Central memory CD8-positive, alpha-beta T cell (primary cell): ENCODE measurements around the gene IPCEF1.

Experiments used
- ATAC-seq: fragments of 150-1000 bp; cut with Tn5 transposase; replicated peaks from 2 replicates; pipeline ENCODE4 v1.10.0; 2022; ENCODE audit warnings: mild to moderate bottlenecking, moderate FRiP score, moderate number of reproducible peaks; ENCODE audit not compliant: poor library complexity, severe bottlenecking; ENCODE audit errors: extremely low read depth
- DNase-seq, 2 donors: peaks; one replicate each; pipeline ENCODE4 v3.0.0; 2021; ENCODE audit warnings: low spot score in 2 of 2
- H3K27ac Mint-ChIP-seq: one replicate; pipeline ENCODE4 v1.8.0; 2022; ENCODE audit warnings: low read depth, mild to moderate bottlenecking, moderate library complexity, mixed read lengths
- H3K27me3 Mint-ChIP-seq: one replicate; pipeline ENCODE4 v1.8.0; 2022; ENCODE audit warnings: mixed read lengths
- H3K36me3 Mint-ChIP-seq: one replicate; pipeline ENCODE4 v1.8.0; 2022; ENCODE audit warnings: mild to moderate bottlenecking, moderate library complexity, mixed read lengths; ENCODE audit not compliant: insufficient read depth
- H3K4me1 Mint-ChIP-seq: one replicate; pipeline ENCODE4 v1.8.0; 2022; ENCODE audit warnings: mixed read lengths
- H3K4me3 Mint-ChIP-seq: one replicate; pipeline ENCODE4 v1.8.0; 2022; ENCODE audit warnings: mild to moderate bottlenecking, moderate library complexity, mixed read lengths
- H3K9me3 Mint-ChIP-seq: one replicate; pipeline ENCODE4 v1.8.0; 2022; ENCODE audit warnings: mixed read lengths

IPCEF1 gene

DNA sequence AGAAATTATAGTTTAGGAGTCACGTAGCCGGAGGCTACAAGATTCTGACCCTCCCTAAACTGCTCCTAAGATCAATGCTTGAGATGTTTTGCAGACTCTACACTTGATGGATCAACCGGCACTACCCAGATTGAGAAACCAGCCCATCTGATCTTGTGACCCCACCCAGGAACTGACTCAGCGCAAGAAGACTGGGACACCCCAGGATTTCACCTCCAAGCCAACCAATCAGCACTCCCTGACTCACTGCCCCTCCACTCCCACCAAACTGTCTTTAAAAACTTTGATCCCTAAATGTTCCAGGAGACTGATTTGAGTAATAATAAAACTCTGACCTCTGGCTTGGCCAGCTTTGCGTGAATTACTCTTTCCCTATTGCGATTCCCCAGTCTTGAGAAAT, 217.8 kb downstream of the IPCEF1 start:
- H3K9me3 Mint-ChIP-seq, result no peaks in the 10 kb centered on the region
- H3K36me3 Mint-ChIP-seq, result no peaks in the 10 kb centered on the region
- DNase-seq (no peak), ATAC-seq (no peak)
- H3K4me1 Mint-ChIP-seq, result no peaks in the 10 kb centered on the region
- H3K4me3 Mint-ChIP-seq, result no peak overlapping the region
- H3K27ac Mint-ChIP-seq, result no peak overlapping the region
- H3K27me3 Mint-ChIP-seq, result peaks cover 37% of the 10 kb centered on the region

DNA sequence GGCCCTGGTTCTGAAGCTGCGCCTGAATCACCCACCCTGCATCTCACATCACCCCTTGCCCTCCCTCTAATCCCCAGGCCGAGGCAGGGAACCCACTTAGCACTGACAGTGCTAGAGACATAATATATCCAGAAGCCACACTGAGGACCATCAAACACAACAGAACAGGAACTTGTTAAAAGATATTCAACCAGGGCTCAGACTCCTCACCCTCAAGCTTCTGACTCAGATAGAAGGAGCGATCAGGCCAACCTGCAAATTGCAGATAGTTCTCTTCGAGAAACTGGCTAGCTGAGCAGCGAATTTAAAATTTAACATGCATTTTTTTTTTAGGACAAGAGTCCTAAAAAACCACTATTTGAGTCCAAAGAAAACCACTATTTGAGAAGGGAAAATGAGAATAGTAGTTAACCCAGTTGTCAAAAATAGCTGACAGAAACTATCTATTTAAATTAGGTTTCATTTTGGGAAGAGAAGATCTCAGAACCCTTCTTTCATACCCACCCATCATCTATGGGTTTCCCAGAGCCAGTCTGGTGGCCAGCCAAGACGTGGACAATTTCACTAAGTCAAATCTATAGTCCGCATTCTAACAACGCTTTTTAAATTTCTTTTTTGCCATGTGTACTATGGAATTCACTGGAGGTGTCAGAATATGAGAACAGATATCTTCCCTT, 222.0 kb downstream of the IPCEF1 start:
- DNase-seq, result no peak
- Mint-ChIP-seq H3K27ac (no peak overlapping the region), H3K36me3 (no peaks in the 10 kb centered on the region), H3K4me1 (no peaks in the 10 kb centered on the region), H3K27me3 (peaks cover 13% of the 10 kb centered on the region), H3K4me3 (no peak overlapping the region), H3K9me3 (no peaks in the 10 kb centered on the region)
- ATAC-seq, result no peak

DNA sequence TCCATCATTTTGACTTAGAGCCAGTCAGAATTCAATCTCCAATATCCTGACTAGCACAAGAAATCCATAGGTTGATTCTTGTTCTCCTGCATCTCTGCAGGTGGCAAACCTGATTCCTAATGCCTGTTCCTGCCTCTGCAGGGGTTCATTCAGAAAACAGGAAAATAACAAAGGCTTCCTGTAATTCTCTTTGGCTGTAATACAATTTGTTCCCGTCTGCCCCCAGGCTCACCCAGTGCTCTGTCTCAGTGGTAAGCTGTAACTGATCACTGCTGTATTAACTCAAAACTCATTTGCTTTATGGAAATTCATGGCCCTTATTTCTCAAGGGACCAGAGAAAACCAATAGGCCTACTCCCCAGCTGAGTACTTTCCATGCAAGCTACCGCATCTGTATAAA, 228.9 kb downstream of the IPCEF1 start:
- no peaks in the 10 kb centered on the region for H3K36me3 Mint-ChIP-seq
- DNase-seq (no peak), ATAC-seq (no peak)
- H3K9me3 Mint-ChIP-seq, result no peaks in the 10 kb centered on the region
- no peak overlapping the region for H3K4me3 Mint-ChIP-seq
- H3K4me1 Mint-ChIP-seq, result no peaks in the 10 kb centered on the region
- H3K27ac Mint-ChIP-seq, result no peak overlapping the region
- peaks cover 29% of the 10 kb centered on the region for H3K27me3 Mint-ChIP-seq

DNA sequence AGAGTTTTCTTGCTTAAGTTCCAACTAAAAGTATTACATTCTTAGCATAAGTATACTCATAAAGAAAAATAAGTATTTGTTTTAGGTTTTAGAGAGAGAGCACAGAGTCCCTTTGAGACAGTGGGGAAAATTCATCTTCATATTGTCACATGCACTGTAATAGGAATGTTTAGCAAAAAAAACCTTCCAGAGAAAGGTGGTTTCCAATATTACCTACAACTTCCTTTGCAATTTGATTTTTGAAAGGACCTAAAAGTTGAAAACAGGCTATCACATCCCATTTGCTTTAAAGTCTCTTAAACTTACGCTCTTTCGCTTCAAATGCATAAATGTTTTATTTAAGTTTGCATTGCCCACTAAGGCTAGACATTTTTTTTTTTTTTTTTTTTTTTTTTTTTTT, 231.2 kb downstream of the IPCEF1 start:
- no peaks in the 10 kb centered on the region for H3K36me3 Mint-ChIP-seq
- no peak overlapping the region for H3K4me3 Mint-ChIP-seq
- no peaks in the 10 kb centered on the region for H3K9me3 Mint-ChIP-seq
- H3K27ac Mint-ChIP-seq, result no peak overlapping the region
- H3K27me3 Mint-ChIP-seq, result peaks cover 46% of the 10 kb centered on the region
- DNase-seq, result no peak
- H3K4me1 Mint-ChIP-seq, result no peaks in the 10 kb centered on the region
- no peak for ATAC-seq

DNA sequence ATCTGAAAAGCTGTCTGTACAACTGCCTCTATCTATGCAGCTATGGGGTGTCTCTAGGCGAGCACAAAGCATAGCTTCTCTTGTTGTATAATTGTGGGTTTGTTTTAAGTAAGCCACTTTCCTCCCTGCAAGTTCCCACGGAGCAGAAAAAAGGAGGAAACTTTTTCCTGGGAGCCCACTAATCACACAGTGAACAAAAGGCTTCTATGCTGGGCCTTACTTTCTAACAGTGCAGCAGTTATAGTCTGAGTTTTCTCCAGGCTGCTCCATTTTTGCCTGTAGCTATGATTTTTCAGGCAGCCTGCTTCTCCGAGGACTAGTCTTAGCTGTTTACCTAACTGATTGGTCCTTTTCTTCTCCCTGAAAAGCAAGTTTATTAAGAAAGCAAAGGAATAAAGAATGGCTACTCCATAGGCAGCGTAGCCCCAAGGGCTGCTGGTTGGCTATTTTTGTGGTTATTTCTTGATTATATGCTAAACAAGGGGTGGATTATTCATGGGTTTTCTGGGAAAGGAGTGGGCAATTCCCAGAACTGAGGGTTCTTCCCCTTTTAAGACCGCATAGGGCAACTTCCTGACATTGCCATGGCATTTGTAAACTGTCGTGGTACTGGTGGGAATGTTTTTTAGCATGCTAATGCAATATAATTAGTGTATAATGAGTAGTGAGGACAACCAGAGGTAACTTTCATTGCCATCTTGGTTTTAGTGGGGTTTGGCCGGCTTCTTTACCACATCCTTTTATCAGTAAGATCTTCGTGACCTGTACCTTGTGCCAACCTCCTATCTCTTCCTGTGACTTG, 233.2 kb downstream of the IPCEF1 start:
- H3K9me3 Mint-ChIP-seq, result no peaks in the 10 kb centered on the region
- DNase-seq (no peak), ATAC-seq (no peak)
- no peaks in the 10 kb centered on the region for H3K4me1 Mint-ChIP-seq
- peaks cover 66% of the 10 kb centered on the region for H3K27me3 Mint-ChIP-seq
- no peak overlapping the region for H3K27ac Mint-ChIP-seq
- no peak overlapping the region for H3K4me3 Mint-ChIP-seq
- no peaks in the 10 kb centered on the region for H3K36me3 Mint-ChIP-seq

DNA sequence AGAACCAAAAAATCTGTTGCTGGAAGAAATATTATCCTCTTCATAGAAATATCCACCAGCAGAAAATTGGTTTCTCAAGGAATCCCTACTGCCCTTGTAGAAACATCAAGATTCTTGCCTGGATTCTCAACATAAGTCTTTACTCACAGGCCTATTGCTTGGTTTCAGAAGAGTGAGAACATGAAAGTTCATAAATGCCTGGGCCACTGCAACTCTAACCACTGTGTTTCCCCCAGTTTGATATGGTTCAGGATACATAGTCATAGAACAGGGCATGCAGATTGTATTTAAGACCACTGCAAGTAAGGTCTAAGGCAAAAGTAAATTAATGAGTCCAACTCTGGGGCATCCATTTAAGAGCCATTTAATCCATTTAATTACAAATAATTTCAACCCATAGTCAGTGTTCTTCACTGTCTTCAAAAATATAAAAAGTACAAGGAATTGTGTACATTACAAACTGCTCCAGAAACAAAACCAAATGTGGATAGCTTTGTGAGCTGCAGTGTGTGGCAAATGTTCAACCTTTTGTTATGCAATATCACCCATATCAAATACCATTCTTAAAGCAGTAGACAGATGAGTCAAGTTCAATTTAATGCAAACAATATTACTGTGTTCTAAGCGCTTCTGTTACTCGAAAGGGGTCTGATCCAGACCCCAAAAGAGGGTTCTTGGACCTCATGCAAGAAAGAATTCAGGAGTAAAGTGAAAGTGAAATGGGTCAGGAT, 234.2 kb downstream of the IPCEF1 start:
- ATAC-seq (no peak), DNase-seq (no peak)
- Mint-ChIP-seq H3K4me3 (no peak overlapping the region), H3K9me3 (no peaks in the 10 kb centered on the region), H3K27me3 (peaks cover 63% of the 10 kb centered on the region), H3K4me1 (no peaks in the 10 kb centered on the region), H3K27ac (no peak overlapping the region), H3K36me3 (no peaks in the 10 kb centered on the region)

DNA sequence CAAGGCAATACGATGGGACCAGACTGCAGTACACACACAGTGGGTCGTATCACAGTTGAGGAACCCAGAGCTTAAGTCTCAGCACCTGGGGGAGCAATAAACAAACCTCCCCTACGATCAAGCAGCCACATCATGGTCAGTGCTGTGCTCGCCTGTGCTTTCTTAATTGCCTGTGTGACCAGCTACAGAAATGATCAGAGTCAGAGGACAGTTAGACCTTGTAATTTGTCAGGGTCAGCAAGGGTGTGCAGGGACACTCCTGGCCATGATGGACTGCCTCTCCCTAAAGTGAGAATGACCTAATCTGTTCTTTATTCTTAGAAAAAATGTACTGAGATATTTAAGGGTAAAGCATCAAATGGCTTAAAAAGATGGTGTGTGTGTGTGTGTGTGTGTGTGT, 239.1 kb downstream of the IPCEF1 start:
- no peaks in the 10 kb centered on the region for H3K4me1 Mint-ChIP-seq
- peaks cover 3% of the 10 kb centered on the region for H3K36me3 Mint-ChIP-seq
- H3K9me3 Mint-ChIP-seq, result no peaks in the 10 kb centered on the region
- no peak overlapping the region for H3K4me3 Mint-ChIP-seq
- DNase-seq (no peak), ATAC-seq (no peak)
- peaks cover 83% of the 10 kb centered on the region for H3K27me3 Mint-ChIP-seq
- no peak overlapping the region for H3K27ac Mint-ChIP-seq

DNA sequence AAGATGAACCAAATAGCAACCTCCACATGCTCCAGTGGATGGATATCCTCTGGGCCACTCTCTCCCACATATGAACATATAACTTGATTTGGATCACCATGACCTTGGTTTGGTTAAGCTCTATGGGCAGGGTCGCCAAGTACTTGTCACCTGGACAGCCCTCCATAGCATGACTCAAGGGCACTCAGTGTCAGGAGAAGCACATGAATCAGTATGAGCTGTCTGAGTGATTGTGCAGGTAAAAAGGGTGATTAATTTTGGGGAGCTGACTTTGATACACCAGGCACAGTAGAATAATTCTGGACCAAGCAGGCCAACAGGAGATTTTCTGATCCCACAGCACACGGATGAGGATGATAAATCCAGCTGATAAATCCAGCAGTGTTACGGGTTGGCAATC, 243.2 kb downstream of the IPCEF1 start:
- ATAC-seq, result no peak
- DNase-seq, result no peak

DNA sequence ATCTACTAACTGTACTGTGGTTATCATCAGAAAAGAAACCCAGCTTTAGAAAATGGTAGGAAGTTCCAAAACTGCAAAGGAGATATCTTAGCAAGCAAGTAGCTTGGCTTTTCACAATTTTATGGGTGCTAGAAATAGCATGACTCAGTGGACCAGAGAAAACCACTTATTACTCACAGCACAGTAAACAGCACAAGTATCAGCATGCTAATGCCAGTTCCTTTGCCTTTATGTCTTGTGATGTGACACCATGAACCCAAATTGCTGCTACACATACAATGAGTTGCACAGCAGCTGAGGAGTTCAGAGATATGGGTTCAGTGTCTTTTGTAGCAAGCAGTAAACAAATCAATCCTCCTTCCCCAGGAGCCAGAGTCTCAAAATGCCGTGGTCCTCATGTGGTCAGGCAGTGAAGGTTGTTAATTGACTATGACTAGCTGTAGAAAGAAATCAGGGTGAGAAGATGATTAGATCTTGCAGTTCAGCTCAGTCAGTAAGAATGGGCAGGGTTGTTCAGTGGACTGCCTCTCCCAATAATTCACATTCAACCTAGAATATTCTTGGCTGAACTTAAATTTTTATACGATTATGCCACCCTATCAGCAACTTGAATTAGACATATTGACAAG, 244.3 kb downstream of the IPCEF1 start:
- H3K4me3 Mint-ChIP-seq, result no peak overlapping the region
- no peak for DNase-seq
- peaks cover 68% of the 10 kb centered on the region for H3K27me3 Mint-ChIP-seq
- no peaks in the 10 kb centered on the region for H3K4me1 Mint-ChIP-seq
- peaks cover 3% of the 10 kb centered on the region for H3K36me3 Mint-ChIP-seq
- no peaks in the 10 kb centered on the region for H3K9me3 Mint-ChIP-seq
- H3K27ac Mint-ChIP-seq, result no peak overlapping the region
- ATAC-seq, result no peak

More for the DNA sequence above, 243.2 kb downstream of the IPCEF1 start:
- H3K4me3 Mint-ChIP-seq, result no peak overlapping the region
- H3K4me1 Mint-ChIP-seq, result no peaks in the 10 kb centered on the region
- peaks cover 62% of the 10 kb centered on the region for H3K27me3 Mint-ChIP-seq
- no peaks in the 10 kb centered on the region for H3K9me3 Mint-ChIP-seq
- no peak overlapping the region for H3K27ac Mint-ChIP-seq
- peaks cover 3% of the 10 kb centered on the region for H3K36me3 Mint-ChIP-seq

DNA sequence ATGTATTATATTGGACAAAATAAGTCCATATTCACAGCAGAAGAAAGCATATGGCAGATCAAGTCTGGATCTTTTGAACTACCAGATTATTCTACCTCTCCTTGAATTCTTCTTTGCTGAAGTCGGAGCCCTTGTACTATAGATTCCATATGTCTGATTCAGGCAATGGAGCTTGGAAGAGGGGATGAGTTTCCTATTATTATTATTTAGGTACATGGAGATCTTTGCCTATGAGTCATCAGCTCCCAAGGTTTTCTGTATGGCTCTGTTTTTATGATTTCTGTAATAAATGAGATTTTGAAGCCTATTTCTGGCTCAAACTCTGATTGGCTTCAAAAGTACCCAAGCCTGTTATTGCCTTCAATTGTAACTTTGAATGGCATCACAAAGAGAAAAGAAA, 245.6 kb downstream of the IPCEF1 start:
- no peaks in the 10 kb centered on the region for H3K4me1 Mint-ChIP-seq
- no peak overlapping the region for H3K4me3 Mint-ChIP-seq
- no peak for DNase-seq
- peaks cover 3% of the 10 kb centered on the region for H3K36me3 Mint-ChIP-seq
- no peak for ATAC-seq
- H3K27me3 Mint-ChIP-seq, result peaks cover 68% of the 10 kb centered on the region
- H3K27ac Mint-ChIP-seq, result no peak overlapping the region
- H3K9me3 Mint-ChIP-seq, result no peaks in the 10 kb centered on the region

DNA sequence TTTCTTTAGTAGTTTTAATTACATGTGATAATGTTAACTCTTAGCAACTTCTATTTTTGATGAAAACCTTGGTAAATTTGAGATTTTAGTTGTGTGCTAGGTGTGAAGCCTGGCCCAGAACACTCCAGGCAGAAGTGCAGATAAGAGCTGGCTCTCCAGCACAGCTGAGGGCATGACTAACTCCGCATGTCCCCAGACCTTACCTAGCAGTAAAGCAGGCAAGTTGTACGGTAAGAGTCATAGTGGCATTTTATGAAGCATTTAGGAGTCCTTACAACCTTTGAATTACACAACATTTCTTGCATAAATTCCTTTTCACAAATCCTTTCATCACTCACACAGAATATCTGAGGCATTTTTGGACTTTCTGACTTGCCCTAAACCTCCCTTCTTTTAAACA, 250.4 kb downstream of the IPCEF1 start:
- ATAC-seq, result no peak
- H3K27me3 Mint-ChIP-seq, result peaks cover 54% of the 10 kb centered on the region
- no peak for DNase-seq
- H3K4me3 Mint-ChIP-seq, result no peak overlapping the region
- H3K4me1 Mint-ChIP-seq, result no peaks in the 10 kb centered on the region
- no peaks in the 10 kb centered on the region for H3K9me3 Mint-ChIP-seq
- no peak overlapping the region for H3K27ac Mint-ChIP-seq
- H3K36me3 Mint-ChIP-seq, result no peaks in the 10 kb centered on the region
